GM19395 (cell line): ENCODE data around the gene TTF2.
"Not testable (repeated sequence)": the region's sequence is repeated elsewhere in the genome, so short reads cannot be mapped to it uniquely, and the experiment has no call there.

ENCODE experiments used
- ATAC-seq: cut with Tn5 transposase; IDR thresholded peaks from one replicate; pipeline ENCODE4 v1.9.1; 2021; ENCODE audit warnings: mild to moderate bottlenecking, moderate library complexity; ENCODE audit not compliant: unreplicated experiment

The TTF2 gene

DNA sequence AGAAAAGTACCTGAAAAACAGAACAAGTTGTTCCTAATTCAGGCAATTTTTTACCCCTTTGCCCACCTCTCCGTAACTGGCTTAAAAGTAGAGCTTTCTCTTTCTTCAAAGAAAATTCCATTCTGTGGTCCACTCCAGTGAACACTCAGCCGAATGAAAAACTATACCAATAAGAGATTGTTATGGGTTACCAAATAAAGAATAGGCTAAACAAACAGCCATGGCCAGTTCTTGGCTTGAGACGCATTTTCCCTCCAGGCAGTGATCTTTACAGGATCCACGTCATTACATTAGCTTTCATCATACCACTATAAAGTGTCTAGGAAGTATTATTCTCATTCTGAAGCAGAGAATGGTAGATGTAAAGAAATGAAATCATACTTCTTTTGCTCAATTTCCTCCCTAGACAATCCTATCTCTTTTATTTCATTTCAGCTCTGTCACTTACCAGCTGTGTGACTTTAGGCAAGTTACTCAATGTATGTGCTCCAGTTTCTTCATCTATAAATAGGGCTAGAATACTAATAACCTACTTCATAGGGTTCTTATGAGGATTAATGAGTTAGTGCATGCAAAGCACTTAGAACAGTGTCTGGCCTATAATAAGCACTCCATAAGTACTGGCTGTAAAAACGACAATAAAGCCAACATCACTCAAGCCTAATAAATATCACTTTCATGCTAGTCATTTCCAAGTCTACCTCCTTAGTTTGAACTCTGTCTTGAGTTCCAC, 87.9 kb downstream of the TTF2 start:
- ATAC-seq: no peak

DNA sequence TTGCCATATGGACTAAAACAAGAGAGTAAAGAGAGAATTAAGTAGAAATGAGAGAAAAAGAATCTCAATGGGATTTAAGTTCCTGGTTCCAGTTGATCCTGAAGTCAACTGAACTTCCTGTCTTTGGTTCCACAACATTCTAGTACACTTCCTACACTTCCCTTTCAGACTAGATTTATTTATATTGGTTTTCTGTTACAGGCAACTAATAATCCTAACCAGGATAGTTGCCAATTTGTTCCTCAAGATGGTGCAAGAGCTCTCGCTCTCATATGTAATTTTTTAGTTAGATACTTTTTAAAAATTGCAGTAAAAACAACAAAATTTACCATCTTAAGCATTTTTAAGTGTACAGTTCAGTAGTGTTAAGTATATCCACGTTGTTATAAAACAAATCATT, 90.2 kb downstream of the TTF2 start:
- ATAC-seq: no peak

DNA sequence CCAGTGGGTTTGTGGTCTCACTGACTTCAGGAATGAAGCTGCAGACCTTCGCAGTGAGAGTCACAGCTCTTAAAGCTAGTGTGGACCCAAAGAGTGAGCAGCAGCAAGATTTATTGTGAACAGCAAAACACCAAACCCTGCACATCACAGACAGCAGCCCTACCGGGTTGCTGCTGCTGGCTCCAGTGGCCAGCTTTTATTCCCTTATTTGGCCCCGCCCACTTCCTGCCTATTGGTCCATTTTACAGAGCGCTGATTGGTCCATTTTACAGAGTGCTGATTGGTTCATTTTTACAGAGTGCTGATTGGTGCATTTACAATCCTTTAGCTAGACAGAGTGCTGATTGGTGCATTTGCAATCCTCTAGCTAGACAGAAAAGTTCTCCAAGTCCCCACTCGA, 91.2 kb downstream of the TTF2 start:
- not testable (repeated sequence) for ATAC-seq
